Measurements from ENCODE around the gene TBC1D22A. TPM values are rescaled to one million over a fixed set of nuclear protein-coding genes. Genes with fewer than 3 reads are reported as not detected.

The TBC1D22A gene
- total and polyA plus RNA-seq, 2 donors (not counting 3 experiments of a cell fraction or from before 2014, with no cell fraction given): 26.1 to 32.4 TPM

GRCh38 chr22:47131632-47132427, 369.4 kb downstream of the TBC1D22A start:
- ChIA-PET POLR2A (no interaction called here), CTCF (interaction anchor here (1.2 kb wide), 1 partner anchor 11 kb away, joined by 3 read pairs; no protein-coding TSS in a partner anchor)
- Histone ChIP-seq H3K9me1 (replicated peaks; ENCODE audit: control insufficient read depth, extremely low read depth, insufficient read depth, low read length) (no peaks in the 10 kb centered on the region), H3K4me1 (ENCODE audit: control insufficient read depth, extremely low read depth, insufficient read depth, low read length) (no peaks in the 10 kb centered on the region), H3K36me3 (ENCODE audit: control insufficient read depth in 2 of 2, extremely low read depth in 1 of 2, insufficient read depth in 2 of 2, low read length in 2 of 2) (no peaks in the 10 kb centered on the region), H3K79me2 (ENCODE audit: control insufficient read depth, insufficient read depth, low read length) (no peaks in the 10 kb centered on the region), H3K27ac (ENCODE audit: insufficient read depth, low read depth, low read length) (no peak overlapping the region), H3K4me2 (ENCODE audit: insufficient read depth, low read length) (no peak overlapping the region), H3K27me3 (ENCODE audit: control insufficient read depth in 2 of 2, insufficient read depth in 2 of 2, low read length in 2 of 2) (no peaks in the 10 kb centered on the region), H3K9me3 (replicated peaks; ENCODE audit: control insufficient read depth, insufficient read depth, low read length) (no peaks in the 10 kb centered on the region), H3K4me3 (replicated peaks in 1 of 3; ENCODE audit: insufficient read depth in 1 of 3, low read depth in 1 of 3, low read length in 3 of 3) (no peak overlapping the region), H2AFZ (ENCODE audit: low read depth, low read length) (no peak overlapping the region), H4K20me1 (replicated peaks; ENCODE audit: control insufficient read depth, extremely low read depth, insufficient read depth, low read length) (no peaks in the 10 kb centered on the region), H3K9ac (replicated peaks; ENCODE audit: extremely low read depth, insufficient read depth, low read length) (no peak overlapping the region)
- dilution Hi-C loops (cut with MboI; ENCODE audit: extremely low pct_ligation_motif_present, low sequenced_read_pairs) (no loop called here), intact Hi-C loops (cut with micrococcal nuclease) (no loop called here)
- no TSS peak for BruUV-seq (replicated peaks)
- DNase-seq (ENCODE audit: low read depth, low spot score): no peak
- TF ChIP-seq FOS (IDR thresholded peaks at IDR 0.05; ENCODE audit: borderline replicate concordance, insufficient read depth, low read length): no peak
- no peak for TF ChIP-seq EZH2 (IDR thresholded peaks at IDR 0.05; ENCODE audit: borderline replicate concordance, low read depth, low read length, severe bottlenecking)
- no peak for TF ChIP-seq CTCF (IDR thresholded peaks at IDR 0.05; ENCODE audit: extremely low read depth in 1 of 2, insufficient read depth in 1 of 2, low read depth in 1 of 2, low read length in 2 of 2)
- TF ChIP-seq MYC (IDR thresholded peaks at IDR 0.05; ENCODE audit: low read depth, low read length): no peak
- no peak for TF ChIP-seq POLR2A (IDR thresholded peaks at IDR 0.05; ENCODE audit: low read depth, low read length)
- TF ChIP-seq GATA2 (IDR thresholded peaks at IDR 0.05; ENCODE audit: insufficient read depth, insufficient read length, low read depth, low read length): no peak
- no peak for FAIRE-seq
